Sigmoid colon (tissue), 3 donors: ENCODE data around the gene ESRRA.

Source experiments
- CTCF ChIP-seq, 4 experiments: fragments of 450-650 bp in 3 of 4; fragments of 200-600 bp in 1 of 4; IDR thresholded peaks; one replicate each; pipeline ENCODE4 v1.5.1; 2016 to 2019; ENCODE audit warnings: antibody characterized with exemption in 4 of 4, mild to moderate bottlenecking in 3 of 4, moderate library complexity in 2 of 4
- POLR2A ChIP-seq, 2 donors: fragments of 450-650 bp; IDR thresholded peaks; one replicate each; pipeline ENCODE4 v1.6.1; 2016; ENCODE audit warnings: antibody characterized with exemption in 2 of 2, mild to moderate bottlenecking in 2 of 2, moderate library complexity in 2 of 2

- no peak for TF ChIP-seq POLR2A (IDR thresholded peaks at IDR 0.05)
- TF ChIP-seq CTCF (IDR thresholded peaks at IDR 0.05), result no peak
Observed at GRCh38 chr11:64296236-64296635, 9.1 kb upstream of the ESRRA start.
